GM12865 (cell line): Measurements from ENCODE around the gene PLP2.

ENCODE experiments used
- DNase-seq: peaks from one replicate; pipeline ENCODE4 v3.0.0; 2010; ENCODE audit warnings: low read depth
- H3K4me3 ChIP-seq: 2 replicates; pipeline ENCODE4 v1.5.1; 2011; ENCODE audit warnings: mild to moderate bottlenecking, low read depth, low read length, control low read depth
- TF ChIP-seq, protein P1 (sequence below): IDR thresholded peaks from 2 replicates; pipeline ENCODE4 v1.5.1; 2011; ENCODE audit warnings: low read length, control low read depth, low read depth, inconsistent platforms; ENCODE audit not compliant: insufficient read depth; ENCODE audit errors: missing control alignments

Gene PLP2

DNA sequence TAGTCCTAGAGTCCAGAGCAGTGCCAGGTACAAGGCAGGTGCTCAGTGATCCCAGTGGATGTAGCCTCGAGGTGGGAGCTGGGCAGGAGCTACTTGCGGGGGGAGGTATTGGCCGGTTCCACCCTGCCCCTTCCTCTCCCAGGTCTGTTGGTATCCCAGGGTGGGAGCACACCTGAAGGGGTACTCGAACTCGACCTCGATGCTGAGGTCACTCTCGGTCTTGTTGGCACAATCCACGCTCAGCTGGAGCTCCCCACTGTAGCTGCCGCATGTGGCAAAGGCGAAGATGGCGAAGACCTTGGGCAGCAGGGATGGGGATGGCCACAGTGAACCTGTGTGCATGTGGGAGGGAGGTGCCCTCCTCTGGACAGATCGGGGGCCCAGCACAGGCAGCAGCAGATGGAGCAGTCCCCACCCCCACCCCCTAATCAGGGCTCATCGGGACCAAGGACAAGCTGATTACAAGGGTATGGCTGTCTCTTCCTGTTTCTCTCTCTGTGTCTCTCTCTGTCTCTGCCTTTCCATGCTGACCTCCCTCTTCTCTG, 25.9 kb downstream of the PLP2 start:
- TF ChIP-seq, protein P1, sequence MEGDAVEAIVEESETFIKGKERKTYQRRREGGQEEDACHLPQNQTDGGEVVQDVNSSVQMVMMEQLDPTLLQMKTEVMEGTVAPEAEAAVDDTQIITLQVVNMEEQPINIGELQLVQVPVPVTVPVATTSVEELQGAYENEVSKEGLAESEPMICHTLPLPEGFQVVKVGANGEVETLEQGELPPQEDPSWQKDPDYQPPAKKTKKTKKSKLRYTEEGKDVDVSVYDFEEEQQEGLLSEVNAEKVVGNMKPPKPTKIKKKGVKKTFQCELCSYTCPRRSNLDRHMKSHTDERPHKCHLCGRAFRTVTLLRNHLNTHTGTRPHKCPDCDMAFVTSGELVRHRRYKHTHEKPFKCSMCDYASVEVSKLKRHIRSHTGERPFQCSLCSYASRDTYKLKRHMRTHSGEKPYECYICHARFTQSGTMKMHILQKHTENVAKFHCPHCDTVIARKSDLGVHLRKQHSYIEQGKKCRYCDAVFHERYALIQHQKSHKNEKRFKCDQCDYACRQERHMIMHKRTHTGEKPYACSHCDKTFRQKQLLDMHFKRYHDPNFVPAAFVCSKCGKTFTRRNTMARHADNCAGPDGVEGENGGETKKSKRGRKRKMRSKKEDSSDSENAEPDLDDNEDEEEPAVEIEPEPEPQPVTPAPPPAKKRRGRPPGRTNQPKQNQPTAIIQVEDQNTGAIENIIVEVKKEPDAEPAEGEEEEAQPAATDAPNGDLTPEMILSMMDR: no peak
- DNase-seq: no peak
- H3K4me3 ChIP-seq: no peak overlapping the region

DNA sequence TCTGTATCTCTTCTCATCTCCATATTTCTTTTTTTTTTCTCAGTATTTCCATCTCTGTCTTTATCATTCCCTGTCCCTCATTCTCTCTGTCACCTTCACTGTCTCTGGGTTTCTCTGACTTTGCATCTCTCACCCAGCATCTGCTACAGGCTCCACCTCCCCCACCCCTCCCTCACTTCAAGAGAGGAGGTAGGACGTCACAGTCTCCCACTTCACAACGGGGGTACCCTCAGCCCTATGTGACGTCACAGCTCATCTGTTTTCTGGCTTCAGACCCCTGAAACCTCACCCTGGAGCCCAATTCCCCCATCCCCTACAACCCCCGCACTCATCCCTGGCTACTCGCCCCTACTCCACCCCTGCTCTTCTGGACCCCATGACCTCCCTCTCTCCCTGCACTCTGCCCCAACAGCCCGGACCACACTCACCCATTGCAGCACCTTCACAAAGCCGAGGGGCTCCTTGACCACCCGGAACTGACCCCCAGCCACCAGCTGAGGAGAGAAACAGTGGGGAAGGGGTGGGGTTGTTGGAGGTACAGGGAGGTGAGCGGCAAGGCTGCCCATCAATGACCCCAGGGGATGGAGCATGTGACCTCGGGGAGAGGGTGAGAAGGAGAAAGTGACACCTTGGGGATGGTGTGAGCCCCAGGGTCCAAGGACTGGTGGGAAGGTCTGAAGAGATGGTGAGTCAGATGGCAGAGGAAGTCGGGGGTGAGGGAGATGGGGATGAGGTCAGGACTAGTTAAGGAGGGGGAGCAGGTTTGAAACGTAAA, 27.0 kb downstream of the PLP2 start:
- no peak overlapping the region for H3K4me3 ChIP-seq
- DNase-seq: no peak
- TF ChIP-seq, protein P1: no peak

DNA sequence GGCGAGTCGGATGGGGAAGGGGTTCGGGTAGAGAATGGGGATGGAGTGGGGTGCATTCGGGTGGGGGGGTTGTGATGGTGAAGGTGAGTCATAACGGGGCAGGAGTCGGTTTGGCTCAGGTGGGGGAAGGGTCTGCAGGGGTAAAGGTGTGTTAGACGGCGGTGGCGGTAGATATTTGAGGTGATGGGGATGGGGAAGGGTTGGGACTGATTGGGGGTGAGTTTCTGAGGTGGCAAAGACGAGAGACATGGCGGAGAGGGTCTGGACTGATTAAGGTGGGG, 27.6 kb downstream of the PLP2 start:
- H3K4me3 ChIP-seq: no peak overlapping the region
- no peak for DNase-seq
- TF ChIP-seq, protein P1: no peak

DNA sequence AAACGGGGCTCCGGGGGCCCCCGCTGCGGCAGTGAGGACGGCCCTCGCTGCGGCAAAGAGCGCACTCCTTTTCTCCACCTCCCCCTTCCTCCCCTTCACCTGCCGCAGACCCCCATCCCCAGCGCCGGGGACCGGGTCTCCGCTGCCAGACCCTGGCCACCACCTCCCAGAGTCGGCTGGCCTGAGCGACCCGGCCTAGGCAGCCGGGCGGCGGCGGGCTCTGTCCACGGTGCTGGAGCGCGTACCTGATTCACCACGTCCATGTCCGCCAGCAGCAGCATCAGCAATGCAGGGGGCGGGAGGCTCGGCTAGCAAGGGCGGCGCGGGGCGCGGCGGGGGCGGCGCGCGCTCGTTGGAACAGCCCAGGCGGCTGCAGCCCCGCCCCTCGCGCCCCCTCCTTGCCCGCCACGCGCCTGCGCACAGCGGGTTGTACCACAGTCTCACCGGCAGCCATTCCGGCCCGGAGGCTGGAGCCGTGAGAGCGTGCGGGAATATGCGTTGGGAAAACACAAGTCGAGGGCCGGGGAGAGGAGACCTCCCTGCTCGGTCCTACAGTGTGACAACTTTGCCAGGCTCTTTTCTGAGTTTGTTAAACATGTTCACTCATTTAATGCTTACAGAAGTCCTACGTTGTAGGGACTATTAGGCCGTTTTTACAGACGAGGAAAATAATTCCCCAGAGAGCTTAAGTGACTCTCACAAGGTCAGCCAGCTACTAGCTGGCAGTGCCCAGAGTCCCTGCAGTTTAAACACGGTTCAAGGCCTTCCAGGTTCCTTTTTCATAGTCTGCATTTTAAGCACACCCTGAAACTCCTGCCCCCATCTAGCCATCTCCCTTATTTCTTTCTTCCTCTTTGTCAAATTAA, 28.4 kb downstream of the PLP2 start, which contains the start of gene SYP:
Gene SYP, minus strand, starts transcription at position 288 of the 866 bp plus-strand sequence. Its CDS starts 7 bp downstream, at position 281.
- TF ChIP-seq, protein P1: no peak
- DNase-seq: peak; percentile 92
- peak within 1 kb of the TSS; percentile 51 for H3K4me3 ChIP-seq

DNA sequence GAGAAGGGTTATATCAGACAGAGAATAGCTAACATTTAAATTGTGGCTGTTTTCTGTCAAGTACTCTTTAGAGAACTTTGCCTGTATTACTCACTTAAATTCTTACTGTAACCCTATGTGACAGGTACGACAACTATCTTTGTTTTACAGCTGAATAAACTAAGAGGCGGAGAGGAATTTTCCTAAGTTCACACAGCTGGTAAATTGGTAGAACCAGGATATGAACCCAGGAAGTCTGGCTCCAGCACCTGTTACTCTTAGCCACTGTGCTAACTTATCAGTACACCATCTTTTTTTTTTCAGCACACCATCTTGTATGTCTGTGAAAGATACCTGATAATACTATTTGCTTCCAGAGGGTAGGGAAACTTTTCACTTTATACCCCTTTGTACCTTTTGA, 30.3 kb downstream of the PLP2 start:
- TF ChIP-seq, protein P1: no peak
- DNase-seq: no peak
- H3K4me3 ChIP-seq: no peak overlapping the region

DNA sequence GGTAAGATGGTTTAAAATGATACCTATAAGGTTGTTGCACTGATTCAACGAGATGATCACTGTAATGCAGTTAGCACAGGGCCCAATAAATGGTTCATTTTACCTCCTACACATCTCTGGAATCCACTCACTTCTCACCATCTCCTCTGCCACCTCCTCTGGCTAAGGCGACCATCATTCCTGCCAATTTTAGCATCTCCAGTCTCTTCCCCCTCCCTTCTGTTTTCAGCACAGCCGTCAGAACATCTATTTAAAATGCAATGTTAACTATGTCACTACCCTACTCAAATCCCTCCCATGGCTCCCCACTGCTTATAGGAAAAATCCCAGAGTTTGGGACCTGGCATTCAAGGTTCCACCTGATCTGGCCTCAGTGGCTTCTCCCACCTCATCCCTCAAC, 31.8 kb downstream of the PLP2 start:
- TF ChIP-seq, protein P1: no peak
- no peak for DNase-seq
- no peak overlapping the region for H3K4me3 ChIP-seq
